Measurements from ENCODE around the gene PRKAG2.

The PRKAG2 gene

GRCh38 chr7:151790095-151790829, 86.7 kb downstream of the PRKAG2 start:
- TF ChIP-seq CTCF (IDR thresholded peaks at IDR 0.05): no peak

- no peak for TF ChIP-seq CTCF (IDR thresholded peaks at IDR 0.05)
Measured at GRCh38 chr7:151789380-151789947, 87.5 kb downstream of the PRKAG2 start.

- no peak for TF ChIP-seq CTCF (IDR thresholded peaks at IDR 0.05)
Measured at GRCh38 chr7:151787348-151787747, 89.6 kb downstream of the PRKAG2 start.

GRCh38 chr7:151786936-151787335, 90.0 kb downstream of the PRKAG2 start:
- no peak for TF ChIP-seq CTCF (IDR thresholded peaks at IDR 0.05)

- TF ChIP-seq CTCF (IDR thresholded peaks at IDR 0.05): no peak
Measured at GRCh38 chr7:151786241-151786640, 90.7 kb downstream of the PRKAG2 start.

- TF ChIP-seq CTCF (IDR thresholded peaks at IDR 0.05): no peak
Measured at GRCh38 chr7:151785681-151785965, 91.3 kb downstream of the PRKAG2 start.

- TF ChIP-seq CTCF (IDR thresholded peaks at IDR 0.05): no peak
Measured at GRCh38 chr7:151784853-151785680, 91.8 kb downstream of the PRKAG2 start.

Measured in LNCAP (cell line).